Fibroblast of skin of right biceps (primary cell): ENCODE results near the gene ACOD1.
"Not testable (repeated sequence)": the region's sequence is repeated elsewhere in the genome, so short reads cannot be mapped to it uniquely, and the experiment has no call there.

Source experiments
- DNase-seq: peaks from one replicate; pipeline ENCODE4 v3.0.0-alpha.2; 2013

The ACOD1 gene

DNA sequence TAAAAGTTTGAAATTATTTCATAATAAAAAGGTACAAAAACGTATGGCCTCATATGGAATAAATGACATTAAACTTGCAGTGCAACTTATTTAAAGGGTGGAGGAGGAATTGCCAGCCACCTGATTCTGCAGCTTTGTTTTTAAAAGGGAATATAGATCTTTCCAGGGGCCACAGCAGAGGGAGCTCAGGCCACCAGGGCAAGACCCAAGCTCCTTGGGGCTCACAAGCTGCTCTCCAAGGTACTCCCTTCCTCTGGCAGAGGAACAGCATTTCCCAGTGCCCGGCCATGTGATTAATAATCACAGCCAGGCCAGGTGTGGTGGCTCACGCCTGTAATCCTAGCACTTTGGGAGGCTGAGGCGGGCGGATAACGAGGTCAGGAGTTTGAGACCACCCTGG, 6.2 kb downstream of the ACOD1 start:
- no peak for DNase-seq

DNA sequence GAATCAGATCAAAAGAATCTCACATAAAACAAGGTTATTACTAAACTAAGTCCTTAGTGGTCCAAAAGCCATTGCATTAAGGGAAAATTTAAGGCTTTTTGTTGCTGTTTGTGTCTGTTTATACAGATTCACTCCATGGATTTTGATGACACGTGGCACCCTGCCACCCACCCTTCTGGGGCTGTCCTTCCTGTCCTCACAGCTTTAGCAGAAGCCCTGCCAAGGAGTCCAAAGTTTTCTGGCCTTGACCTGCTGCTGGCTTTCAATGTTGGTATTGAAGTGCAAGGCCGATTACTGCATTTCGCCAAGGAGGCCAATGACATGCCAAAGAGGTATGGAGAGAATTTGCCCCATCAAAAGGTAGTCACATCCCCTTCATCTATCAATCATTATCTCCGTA, 6.9 kb downstream of the ACOD1 start:
- DNase-seq, result no peak

DNA sequence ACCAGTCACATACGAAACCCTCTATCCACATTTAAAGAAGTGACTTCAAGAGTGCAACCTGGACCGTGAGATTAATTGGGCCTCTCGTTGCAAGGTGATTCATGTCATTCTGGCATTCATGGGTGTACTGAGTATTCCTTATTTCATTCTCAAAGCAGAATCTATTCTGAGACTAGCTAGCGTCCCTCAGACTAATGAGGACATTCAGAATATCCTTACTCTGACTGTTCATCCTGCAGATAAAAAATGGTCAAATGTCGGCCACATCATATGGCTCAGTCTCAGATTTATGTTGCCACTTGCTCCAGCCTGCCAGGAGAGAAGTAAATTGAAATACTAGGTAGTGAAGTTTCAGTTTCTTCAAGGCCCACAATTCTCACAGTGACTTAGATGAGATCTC, 7.3 kb downstream of the ACOD1 start:
- DNase-seq, result no peak

DNA sequence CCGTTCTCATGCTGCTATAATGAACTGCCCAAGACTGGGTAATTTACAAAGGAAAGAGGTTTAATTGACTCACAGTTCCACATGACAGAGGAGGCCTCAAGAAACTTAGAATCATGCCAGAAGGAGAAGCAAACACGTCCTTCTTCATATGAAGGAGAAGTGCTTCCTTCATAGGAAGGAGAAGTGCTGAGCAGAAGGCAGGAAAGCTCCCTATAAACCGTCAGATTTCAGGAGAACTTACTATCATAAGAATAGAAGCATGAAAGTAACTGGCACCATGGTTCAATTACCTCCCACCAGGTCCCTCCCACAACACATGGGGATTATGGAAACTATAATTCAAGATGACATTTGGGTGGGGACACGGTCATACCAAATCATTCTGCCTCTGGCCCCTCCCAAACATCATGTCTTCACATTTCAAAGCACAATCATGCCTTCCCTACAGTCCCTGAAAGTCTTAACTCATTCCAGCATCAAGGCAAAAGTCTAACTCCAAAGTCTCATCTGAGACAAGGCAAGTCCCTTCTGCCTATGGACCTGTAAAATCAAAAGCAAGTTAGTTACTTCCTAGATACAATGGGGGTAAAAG, 10.6 kb downstream of the ACOD1 start:
- no peak for DNase-seq

DNA sequence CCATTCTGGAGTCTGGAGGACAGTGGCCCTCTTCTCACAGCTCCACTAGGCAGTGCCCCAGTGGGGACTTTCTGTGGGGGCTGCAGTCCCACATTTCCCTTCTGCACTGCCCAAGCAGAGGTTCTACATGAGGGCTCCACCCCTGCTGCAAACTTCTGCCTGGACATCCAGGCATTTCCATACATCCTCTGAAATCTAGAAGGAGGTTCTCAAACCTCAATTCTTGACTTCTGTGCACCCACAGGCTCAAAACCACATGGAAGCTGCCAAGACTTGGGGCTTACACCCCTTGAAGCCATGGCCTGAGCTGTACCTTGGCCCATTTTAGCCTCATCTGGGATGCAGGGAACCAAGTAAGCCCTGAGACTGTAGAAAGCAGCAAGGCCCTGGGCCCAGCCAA, 11.4 kb downstream of the ACOD1 start:
- DNase-seq, result not testable (repeated sequence)

DNA sequence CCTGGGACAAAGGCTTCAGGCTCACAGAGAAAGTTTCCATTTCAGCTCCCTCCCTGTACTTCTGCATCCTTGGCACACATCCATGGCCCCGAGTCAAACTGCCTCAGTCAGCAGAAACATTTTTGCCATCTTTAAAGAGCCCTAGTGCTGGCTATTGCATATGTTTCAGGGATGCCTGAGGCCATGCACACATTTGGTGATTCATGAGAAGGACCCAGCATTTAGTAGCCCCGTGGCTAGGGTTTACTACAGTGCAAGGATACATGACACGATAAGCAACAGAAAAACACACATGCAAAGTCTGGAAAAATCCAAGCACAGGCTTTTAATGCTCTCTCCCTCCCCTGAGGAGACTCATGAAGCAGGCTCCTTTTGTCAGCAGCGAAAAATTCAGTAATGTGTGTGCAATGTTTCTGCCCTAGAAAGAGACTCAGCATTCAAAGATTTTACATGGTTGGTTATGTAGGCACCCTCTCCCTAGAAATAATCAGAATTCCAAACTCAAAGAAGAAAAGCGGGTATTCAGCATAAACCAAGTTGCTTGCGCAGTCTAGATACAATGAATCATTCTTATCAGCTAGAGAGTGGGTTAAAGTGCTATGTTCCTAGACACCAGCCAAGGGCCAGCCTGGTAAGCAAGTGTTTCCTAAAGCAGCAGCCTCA, 17.6 kb downstream of the ACOD1 start:
- peak; percentile 76 for DNase-seq

DNA sequence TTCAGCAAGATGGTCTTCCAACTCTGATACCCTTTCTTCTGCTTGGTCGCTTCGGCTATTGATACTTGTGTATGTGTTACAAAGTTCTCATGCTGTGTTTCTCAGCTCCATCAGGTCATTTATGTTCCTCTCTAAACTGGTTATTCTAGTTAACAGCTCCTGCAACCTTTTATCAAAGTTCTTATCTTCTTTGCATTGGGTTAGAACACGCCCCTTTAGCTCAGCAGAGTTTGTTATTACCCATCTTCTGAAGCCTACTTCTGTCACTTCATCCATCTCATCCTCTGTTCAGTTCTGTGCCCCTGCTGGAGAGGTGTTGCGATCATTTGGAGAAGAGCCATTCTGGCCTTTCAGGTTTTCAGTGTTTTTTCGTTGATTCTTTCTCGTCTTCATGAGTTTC, 18.7 kb downstream of the ACOD1 start:
- no peak for DNase-seq

DNA sequence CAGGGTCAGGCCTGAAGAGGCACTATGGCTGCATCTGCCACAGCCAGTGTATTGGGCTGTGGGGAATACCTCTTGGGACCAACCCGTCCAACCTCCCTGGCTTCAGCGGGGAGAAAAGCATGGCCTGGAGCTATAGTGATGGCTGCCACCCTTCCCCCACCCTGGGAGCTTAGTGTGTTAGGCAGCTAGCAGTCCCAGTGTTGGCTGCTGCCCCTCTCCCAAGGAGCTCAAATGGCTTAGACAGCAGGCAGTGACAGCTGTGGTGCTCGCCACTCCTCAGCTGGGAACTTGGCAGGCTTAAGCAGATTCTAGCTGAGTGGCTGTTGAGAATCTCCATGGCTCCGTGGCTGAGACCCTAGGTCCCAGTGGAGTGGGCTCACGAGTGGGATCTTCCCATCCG, 19.7 kb downstream of the ACOD1 start:
- DNase-seq, result no peak

DNA sequence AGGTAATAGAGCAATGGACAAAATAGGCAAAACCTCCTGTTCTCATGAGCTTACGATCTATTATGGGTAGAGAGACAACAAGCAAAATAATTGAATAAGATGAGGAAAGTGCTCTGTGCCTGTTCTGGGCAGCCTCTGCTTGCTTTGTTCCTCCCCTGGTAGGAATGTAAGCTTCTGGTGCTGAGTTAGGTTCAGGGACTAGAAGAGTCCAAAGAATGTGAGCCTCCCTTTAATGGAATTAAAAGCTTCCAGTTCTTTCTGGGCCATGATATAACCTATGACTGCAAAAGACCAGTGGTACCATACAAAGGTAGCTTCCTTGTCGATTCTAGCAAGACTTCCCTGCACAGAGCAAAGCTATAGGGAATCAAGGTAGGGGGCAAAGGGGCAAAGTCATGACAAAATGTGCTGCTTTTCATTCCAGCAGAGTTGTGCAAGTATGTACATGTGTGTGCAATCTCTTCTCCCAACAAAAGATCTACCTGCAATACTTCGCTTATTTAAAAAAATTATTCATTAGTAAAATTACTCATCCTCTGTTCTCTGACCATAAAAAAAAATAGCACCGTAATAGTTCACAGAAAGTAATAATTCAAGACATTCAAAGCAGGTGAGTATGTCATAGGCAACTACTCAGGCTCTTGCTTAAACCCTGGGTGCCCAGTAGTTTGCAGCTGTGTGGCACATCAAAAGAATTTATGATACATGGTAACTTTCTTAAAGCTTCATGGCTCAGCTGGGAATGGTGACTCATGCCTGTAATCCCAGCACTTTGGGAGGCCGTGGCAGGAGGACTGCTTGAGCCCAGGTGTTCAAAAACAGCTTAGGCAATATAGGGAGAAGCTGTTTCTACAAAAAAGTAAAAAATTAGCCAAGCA, 21.4 kb downstream of the ACOD1 start:
- no peak for DNase-seq

DNA sequence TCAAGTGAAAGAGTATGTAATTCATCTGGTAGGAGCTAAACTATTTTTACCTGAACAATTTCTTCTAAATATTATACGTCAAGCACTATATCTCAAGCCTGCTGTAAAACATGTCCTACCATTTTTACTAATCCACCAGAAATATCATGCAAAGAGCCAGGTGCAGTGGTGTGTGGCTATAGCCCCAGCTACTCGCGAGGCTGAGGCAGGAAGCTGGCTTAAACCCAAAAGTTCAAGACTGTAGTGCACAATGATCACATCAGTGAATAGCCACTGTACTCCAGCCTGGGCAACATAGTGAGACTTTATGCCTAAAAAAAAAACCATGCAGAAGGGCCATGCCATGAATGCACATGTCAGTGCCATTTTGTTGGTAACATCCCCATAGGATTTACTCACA, 22.9 kb downstream of the ACOD1 start:
- DNase-seq, result no peak

DNA sequence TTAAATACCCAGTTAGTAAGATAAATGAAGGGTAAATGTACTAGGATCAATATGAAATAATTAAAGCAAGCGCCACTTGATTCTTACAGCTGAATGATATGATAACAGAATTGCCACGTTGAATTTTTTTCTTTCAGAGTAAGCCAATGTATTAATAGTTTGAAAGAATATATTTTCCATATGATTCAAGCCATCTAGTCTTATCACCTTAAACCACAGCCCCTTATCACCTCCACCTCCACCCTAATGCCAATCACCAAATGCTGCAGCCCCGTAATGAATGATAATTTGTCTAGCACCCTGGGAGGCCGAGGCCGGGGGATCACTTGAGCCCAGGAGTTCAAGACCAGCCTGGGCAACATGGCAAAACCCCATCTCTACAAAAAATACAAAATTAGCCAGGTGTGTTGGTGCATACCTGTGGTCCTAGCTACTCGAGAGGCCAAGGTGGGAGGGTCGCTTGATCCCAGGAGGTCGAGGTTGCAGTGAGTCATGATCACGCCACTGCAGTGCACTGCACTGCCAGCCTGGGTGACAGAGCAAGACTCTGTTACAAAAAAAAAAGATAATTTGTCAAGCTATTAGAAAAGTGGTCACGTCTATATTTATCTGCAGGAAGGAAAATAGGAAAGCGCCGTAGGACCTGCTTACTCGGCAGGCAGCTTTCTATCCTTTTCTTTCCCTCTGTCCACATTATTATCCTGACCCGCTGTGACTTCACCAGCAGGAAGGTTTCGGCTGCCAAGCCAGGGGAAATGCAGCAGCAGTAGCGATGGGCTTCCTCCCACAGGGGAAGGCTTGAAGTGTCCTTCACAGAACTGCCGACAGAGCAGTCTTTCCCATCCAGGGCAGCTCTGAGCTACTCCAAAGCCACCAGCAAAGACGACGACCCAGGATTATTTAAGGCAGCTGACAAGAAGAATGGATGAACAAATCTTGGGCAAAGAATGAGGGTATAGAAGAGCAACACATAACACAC, 23.8 kb downstream of the ACOD1 start:
- DNase-seq, result no peak

DNA sequence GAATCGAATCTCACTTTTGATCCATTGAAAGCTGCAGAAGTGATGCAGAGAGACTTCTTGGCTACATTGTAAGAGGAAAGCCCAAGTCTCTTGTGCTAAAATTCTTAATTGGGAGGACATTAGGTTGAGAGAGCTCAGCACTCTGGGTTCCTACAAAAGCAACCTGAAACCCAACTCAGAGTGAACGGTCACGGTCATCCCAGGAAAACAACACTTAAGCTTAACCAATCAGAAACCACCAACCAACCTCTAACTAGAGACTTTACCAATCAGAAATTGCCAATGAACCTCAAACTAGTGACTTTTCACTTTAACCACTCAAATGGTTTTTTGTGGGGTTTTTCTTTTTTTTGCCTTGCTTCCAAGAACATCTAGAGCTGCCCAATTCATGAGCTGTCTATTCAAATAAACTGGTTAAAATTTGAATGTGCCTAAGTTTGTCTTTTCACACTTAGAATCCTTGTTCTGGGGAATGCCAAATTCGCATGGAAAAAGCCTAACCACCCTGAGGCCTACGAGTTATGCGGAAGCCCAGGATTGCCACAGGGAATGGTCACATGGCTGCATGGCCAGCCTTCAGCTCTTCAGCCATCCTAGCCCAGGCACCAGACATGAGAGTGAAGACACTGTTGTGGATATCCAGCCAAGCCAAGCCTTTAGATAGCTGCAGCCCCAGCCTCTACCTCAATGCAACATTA, 25.8 kb downstream of the ACOD1 start:
- DNase-seq, result no peak

DNA sequence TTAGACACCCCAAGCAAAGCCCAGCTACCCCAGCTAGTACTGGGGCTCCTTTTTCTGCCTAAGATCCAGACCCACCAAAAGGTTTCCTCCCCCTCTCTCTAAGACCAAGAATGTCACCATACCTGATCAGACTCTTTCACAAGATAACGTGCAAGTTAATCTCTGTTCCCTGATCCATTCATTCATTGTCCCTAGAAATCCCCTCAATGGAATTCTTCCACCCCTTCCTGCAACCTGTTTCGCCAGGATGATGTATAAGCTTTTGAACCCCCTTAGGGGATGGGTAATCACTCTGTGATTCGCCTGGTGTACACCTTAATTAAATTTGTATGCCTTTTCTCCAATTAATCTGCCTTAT, 26.3 kb downstream of the ACOD1 start:
- DNase-seq, result no peak

DNA sequence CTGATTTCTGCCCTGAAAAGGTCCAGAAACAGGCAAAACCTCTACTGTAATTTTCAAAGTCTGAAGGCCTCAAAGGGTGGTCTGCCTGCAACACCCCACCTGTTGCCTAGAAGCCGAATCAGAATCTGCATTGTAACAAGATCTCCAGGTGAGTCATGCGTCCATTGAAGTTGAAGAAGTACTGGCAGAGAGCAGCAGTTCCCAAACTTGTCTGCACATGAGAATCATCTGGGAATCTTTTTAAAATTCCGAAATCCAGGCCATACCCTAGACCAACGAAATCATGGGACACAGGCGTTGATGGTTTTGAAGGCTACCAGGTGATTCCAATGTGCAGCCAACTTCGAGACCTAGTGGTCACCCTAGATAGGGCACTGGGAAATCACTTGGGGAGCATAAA, 27.6 kb downstream of the ACOD1 start:
- DNase-seq, result no peak

DNA sequence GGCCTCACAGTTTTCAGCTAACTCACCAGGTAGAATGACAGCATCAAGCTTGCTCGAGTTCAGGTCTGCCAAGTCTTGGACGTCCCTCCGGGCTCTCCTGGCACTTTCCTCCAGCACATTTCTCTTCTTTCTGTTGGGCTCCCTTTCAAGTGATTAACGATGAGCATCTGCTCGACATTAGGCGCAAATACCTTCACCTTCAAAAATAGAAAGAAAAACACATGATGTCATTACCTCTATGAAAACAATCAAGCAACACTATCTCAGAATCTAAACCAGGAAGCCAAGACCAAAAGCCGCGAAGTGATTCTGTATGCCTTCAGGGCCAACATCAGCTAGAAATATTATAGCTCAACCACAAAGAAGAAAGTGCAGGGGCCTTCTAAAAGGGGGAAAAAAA, 28.2 kb downstream of the ACOD1 start:
- DNase-seq, result peak; percentile 70

DNA sequence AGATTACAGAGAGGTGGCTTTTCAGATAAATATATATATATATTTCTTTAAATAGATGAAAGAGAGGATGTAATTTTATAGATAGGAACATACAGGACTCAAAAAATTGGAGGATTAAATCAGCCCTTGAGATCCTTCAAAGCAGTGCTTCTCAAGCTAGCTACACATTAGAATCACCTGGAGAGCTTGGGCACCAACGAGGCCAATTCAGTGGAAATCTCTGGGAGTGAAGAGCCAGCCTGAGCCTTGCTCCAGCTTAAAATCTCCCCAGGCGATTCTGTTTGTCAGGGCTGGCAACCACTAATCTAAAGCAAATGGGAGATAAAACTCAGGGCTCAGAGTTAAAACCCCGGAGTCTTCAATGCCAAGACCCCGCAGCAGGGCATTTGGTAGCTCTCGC, 28.6 kb downstream of the ACOD1 start:
- no peak for DNase-seq

DNA sequence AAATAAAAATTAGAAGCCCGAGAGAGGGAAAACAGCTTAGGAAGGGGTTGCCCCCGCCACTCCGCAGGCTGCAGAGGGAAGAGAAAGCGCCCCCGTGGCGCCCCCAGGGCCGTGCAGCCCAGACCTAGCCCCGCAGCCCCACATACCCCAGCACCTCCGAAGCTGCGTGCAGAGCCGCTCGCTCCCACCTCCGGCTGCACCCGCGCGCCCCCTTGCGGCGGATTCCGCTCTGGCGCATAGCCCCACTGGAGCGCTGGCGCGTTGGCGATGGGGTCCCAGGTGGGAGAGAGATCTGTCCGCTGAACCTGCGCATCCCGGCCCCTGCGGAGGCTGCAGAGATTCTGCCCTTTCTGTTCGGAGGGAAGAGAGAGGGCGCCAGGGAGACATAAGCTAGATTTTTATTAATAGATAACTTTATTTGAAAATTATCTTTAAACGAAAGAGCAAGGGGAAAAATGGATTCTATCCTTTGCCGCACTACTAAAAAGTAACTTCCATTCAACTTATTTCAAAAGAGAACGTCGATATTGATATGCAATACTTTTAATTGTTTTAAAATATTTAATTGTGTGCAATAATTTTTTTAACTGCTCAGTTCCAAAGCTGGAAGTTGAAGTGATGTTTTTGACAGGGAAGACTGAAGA, 31.9 kb downstream of the ACOD1 start:
- peak; percentile 53 for DNase-seq

DNA sequence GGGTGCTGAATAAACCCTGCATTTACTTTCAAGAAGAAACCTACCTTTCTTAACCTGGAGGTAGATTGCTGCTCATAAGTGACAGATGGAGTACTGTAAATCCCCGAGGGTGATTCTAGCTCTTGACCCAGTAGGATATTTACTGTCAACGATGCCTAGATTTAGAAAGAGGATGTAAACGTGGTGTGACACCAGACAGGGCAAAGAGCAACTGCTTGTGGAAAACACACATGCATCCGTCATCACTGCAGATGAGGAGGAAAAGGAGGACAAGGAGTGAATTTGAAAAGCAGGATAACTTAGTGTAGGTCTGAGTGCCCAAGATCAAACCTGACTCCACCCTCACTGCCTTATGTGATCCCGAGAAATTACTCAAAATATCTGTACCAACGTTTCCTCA, 33.8 kb downstream of the ACOD1 start:
- DNase-seq, result no peak

DNA sequence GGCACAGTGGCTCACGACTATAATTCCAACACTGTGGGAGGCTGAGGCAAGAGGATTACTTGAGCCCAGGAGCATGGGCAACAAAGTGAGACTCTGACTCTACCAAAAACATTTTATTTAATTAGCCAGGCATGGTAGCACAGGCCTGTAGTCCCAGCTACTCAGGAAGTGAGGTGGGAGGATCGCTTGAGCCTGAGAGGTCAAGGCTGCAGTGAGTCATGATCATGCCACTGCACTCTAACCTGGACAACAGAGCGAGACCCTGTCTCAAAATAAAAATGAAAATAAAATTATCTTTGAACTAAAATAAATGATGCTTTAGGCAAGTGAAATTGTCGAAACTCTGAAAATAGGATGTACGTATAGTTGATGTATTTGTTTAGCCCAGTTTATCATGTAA, 35.4 kb downstream of the ACOD1 start:
- no peak for DNase-seq

DNA sequence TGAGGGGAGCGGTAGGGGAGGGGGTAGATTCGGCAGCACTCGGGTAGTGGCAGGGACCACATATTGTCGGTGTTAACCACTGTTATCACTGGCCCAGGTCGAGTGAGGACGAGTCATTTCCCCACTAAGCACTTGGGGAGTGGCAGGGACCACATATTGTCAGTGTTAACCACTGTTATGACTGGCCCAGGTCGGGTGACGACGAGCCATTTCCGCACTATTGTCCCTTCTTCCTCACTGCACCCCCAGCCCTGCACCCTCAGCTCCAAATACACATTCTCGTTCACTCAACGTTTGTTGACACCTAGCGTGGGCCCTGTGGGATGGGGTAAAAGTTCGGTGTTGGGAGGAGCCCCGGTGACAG, 43.1 kb downstream of the ACOD1 start:
- peak; percentile 24 for DNase-seq

DNA sequence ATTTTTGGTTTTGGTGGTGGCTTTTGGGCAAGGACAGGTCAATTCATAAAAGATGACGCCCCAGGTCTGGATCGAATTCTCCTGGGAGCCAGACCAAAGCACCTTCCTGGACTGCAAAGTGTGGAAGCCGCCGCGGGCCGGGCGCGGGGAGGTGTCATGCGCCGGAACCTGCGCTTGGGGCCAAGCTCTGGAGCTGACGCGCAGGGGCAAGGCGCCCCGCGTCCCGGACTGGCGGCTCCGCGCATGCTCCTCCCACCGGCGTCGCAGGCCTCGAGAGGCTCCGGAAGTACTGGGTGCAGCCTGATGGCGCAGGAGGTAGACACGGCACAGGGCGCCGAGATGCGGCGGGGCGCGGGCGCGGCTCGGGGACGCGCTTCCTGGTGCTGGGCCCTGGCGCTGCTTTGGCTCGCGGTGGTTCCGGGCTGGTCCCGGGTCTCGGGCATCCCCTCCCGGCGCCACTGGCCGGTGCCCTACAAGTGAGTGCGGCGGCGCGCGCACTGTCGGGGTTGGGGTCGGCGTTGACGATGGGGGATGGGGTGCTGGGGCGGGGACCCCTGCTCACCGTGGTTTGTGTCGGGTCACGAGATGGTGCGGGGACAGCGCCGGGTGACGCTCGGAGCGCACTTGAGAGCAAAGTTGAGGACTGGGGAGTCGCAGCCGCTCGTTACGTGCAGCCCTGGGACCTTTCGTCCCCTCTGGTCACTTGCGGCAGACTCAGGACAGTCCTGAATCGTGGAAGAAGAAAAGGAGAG, 43.7 kb downstream of the ACOD1 start, which contains the start of gene CLN5:
CLN5 (plus strand) TSS at position 286 of the 752 bp plus-strand sequence; CDS start at position 304, 18 bp downstream.
- DNase-seq, result peak; percentile 92
